Activated T-cell treated with anti-CD3 and anti-CD28 coated beads, Interleukin-2, amount 50 U/mL, for 72 hours (primary cell): Measurements from ENCODE around the gene SYCE3. TPM values are rescaled to one million over a fixed set of nuclear protein-coding genes. Genes with fewer than 3 reads are reported as not detected.

ENCODE experiments used
- ATAC-seq, 2 donors: fragments of 150-1000 bp; cut with Tn5 transposase; replicated peaks in 1 of 2; 2 replicates each; pipeline ENCODE4 v1.10.0; 2021; ENCODE audit warnings: moderate library complexity in 2 of 2, mild to moderate bottlenecking in 1 of 2
- DNase-seq, 2 donors: peaks; one replicate each; pipeline ENCODE4 v3.0.0; 2021 to 2022; ENCODE audit warnings: mixed read lengths in 1 of 2
- H3K27ac Mint-ChIP-seq: one replicate; pipeline ENCODE4 v1.8.0; 2022; ENCODE audit warnings: mild to moderate bottlenecking, moderate library complexity, mixed read lengths
- H3K27me3 Mint-ChIP-seq: one replicate; pipeline ENCODE4 v1.8.0; 2022; ENCODE audit warnings: low read depth, mixed read lengths
- H3K36me3 Mint-ChIP-seq, 2 donors: one replicate each; pipeline ENCODE4 v1.8.0; 2022; ENCODE audit warnings: mixed read lengths in 2 of 2, mild to moderate bottlenecking in 1 of 2; ENCODE audit not compliant: insufficient read depth in 2 of 2
- H3K4me1 Mint-ChIP-seq: one replicate; pipeline ENCODE4 v1.8.0; 2022; ENCODE audit warnings: low read depth, mixed read lengths
- H3K4me3 Mint-ChIP-seq, 2 donors: one replicate each; pipeline ENCODE4 v1.8.0; 2022; ENCODE audit warnings: mild to moderate bottlenecking in 2 of 2, mixed read lengths in 2 of 2, moderate library complexity in 2 of 2
- H3K9me3 Mint-ChIP-seq, 2 donors: one replicate each; pipeline ENCODE4 v1.8.0; 2022; ENCODE audit warnings: mixed read lengths in 2 of 2
- total RNA-seq, 2 donors: library from RNA; stranded (reverse); gene quantifications; one replicate each; pipeline ENCODE4 v1.2.3, GENCODE V29; 2022

The SYCE3 gene
- total RNA-seq, 2 donors from 2014 or later = 1.7 TPM

DNA sequence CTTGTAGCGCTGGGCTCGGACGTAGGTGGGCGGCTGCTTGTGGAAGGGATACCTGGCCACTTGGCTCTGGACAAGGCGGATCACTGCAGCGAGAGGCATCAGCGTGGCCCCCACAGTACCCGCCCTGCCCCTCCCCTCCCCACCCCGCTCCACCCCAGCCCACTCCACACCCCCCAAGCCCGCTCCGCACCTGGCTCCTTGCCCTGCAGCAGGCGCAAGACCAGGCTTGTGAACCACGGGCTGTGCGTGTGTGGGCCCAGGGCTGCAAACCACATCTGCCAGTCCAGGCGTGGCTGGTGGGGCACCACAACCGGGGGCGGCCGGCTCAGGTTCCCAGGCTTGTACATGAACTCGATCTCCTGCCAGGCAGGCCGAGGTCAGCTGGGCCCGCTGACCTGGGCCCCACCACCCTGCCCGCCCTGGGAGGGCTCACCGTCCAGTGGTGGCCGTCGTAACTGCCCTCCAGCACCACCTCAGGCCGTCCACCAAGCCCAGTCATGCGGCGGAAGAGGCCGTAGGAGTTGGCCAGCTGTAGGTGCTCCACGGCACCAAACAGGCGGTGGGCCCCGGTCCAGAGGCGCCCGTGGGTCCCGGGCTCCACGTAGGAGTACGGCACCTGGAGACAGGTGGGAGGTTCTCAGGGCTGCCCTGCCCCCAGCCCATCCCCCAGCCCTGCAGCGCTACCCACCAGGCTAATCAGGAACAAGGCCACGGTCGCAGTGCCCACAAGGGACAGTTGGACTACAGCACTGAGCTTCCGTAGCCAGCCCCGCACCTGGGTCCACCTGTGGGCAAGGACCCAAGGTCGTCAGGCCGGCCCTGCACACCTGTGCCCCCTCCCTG, 58.1 kb downstream of the SYCE3 start:
- ATAC-seq = no peak
- no peaks in the 10 kb centered on the region for H3K27me3 Mint-ChIP-seq

DNA sequence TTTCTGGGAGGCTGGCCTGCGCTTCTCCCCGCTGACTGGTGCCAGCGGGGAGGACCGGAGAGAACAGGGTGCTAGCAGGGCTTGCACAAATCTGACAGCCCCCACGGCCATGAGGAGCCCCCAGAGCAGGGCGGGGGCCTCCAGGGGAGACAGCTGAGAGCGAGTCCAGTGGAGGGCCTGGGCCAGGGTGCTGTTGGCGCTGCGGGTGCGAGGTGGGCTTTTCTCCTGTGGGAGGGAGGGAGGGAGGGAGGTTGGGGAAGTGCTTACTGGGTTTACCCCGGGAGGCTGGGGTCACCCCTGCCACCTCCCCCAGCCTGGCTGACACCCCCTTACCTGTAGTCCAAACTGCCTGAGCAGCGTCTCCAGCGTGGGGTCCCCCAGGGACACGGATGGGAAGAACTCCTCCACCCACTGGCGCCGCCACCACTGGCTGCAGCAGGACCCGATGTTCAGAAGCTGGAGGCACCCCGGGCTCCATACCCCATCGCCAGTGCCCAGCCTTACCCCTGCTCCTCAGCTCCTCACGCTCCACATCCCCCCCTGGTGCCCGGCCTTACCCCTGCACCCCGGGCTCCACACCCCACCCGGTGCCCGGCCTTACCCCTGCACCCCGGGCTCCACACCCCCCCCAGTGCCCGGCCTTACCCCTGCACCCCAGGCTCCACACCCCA, 59.1 kb downstream of the SYCE3 start:
- DNase-seq = peak in 1 of 2 donors; percentile 53

More for the DNA sequence above, 58.1 kb downstream of the SYCE3 start:
- H3K4me3 Mint-ChIP-seq = no peak overlapping the region
- H3K9me3 Mint-ChIP-seq = no peaks in the 10 kb centered on the region
- H3K36me3 Mint-ChIP-seq = peaks cover 0 to 3% of the 10 kb centered on the region in 2 donors
- DNase-seq = no peak
- peaks cover 9% of the 10 kb centered on the region for H3K4me1 Mint-ChIP-seq
- H3K27ac Mint-ChIP-seq = no peak overlapping the region

GRCh38 chr22:50502628-50503474, 59.9 kb downstream of the SYCE3 start:
- DNase-seq (no peak), ATAC-seq (no peak)
- Mint-ChIP-seq H3K4me3 (no peak overlapping the region), H3K36me3 (peaks cover 0 to 3% of the 10 kb centered on the region in 2 donors), H3K27ac (no peak overlapping the region), H3K9me3 (no peaks in the 10 kb centered on the region), H3K4me1 (peaks cover 6% of the 10 kb centered on the region), H3K27me3 (no peaks in the 10 kb centered on the region)

More for the DNA sequence above, 59.1 kb downstream of the SYCE3 start:
- Mint-ChIP-seq H3K27me3 (no peaks in the 10 kb centered on the region), H3K27ac (no peak overlapping the region), H3K36me3 (peaks cover 0 to 3% of the 10 kb centered on the region in 2 donors), H3K4me1 (peaks cover 2% of the 10 kb centered on the region), H3K9me3 (no peaks in the 10 kb centered on the region), H3K4me3 (no peak overlapping the region)
- ATAC-seq = no peak

GRCh38 chr22:50502096-50502495, 60.6 kb downstream of the SYCE3 start:
- ATAC-seq (no peak), DNase-seq (no peak)
- no peak overlapping the region for H3K4me3 Mint-ChIP-seq
- H3K4me1 Mint-ChIP-seq = peaks cover 6% of the 10 kb centered on the region
- H3K27me3 Mint-ChIP-seq = no peaks in the 10 kb centered on the region
- no peaks in the 10 kb centered on the region for H3K36me3 Mint-ChIP-seq
- H3K27ac Mint-ChIP-seq = no peak overlapping the region
- no peaks in the 10 kb centered on the region for H3K9me3 Mint-ChIP-seq

Other genes with a start within 250 kb of the SYCE3 start
- 1 to 10 TPM; 6.4 to 8.5 TPM for gene DENND6B, start 235.9 kb downstream of the SYCE3 start, total RNA-seq
- 10 to 100 TPM; 45.6 to 51.3 TPM for gene PPP6R2, start 219.6 kb downstream of the SYCE3 start, total RNA-seq
- gene SBF1, start 87.9 kb downstream of the SYCE3 start, total RNA-seq = 100 to 1,000 TPM; 108 to 114 TPM
- gene ADM2, start 81.4 kb downstream of the SYCE3 start, total RNA-seq = 10 to 100 TPM; 25.5 to 28.8 TPM
- 1 to 10 TPM; 3.4 to 5.2 TPM for gene MIOX, start 76.1 kb downstream of the SYCE3 start, total RNA-seq
- 10 to 100 TPM; 64.8 to 64.9 TPM for gene LMF2, start 55.2 kb downstream of the SYCE3 start, total RNA-seq
- 100 to 1,000 TPM; 120 to 141 TPM for gene NCAPH2, start 54.7 kb downstream of the SYCE3 start, total RNA-seq
- gene SCO2, start 37.3 kb downstream of the SYCE3 start, total RNA-seq = 1 to 10 TPM; 8.3 to 8.5 TPM
- gene TYMP, start 32.9 kb downstream of the SYCE3 start, total RNA-seq = 100 to 1,000 TPM in 1 of 2 donors, 10 to 100 TPM in 1; 71.5 to 101 TPM
- 10 to 100 TPM; 45.5 to 49.1 TPM for gene KLHDC7B, start 17.0 kb downstream of the SYCE3 start, total RNA-seq
- gene CPT1B, start 15.5 kb upstream of the SYCE3 start, total RNA-seq = 10 to 100 TPM; 85.3 to 88.0 TPM
- 100 to 1,000 TPM in 1 of 2 donors, 10 to 100 TPM in 1; 95.6 to 110 TPM for gene CHKB, start 19.9 kb upstream of the SYCE3 start, total RNA-seq
- gene MAPK8IP2, start 37.9 kb upstream of the SYCE3 start, total RNA-seq = under 1 TPM; 0.60 to 0.62 TPM
- 10 to 100 TPM; 19.8 to 26.8 TPM for gene ARSA, start 65.2 kb upstream of the SYCE3 start, total RNA-seq
- under 1 TPM; 0.19 to 0.24 TPM for gene SHANK3, start 109.9 kb upstream of the SYCE3 start, total RNA-seq
- not detected for gene ACR, start 175.3 kb upstream of the SYCE3 start, total RNA-seq
- gene RABL2B, start 220.7 kb upstream of the SYCE3 start, total RNA-seq = 10 to 100 TPM; 26.6 to 29.4 TPM